NOMO-1 treated with DMSO at 0.1 percent for 48 hours (cell line): ENCODE measurements around the gene EXTL2.
"Not testable (repeated sequence)": the region's sequence is repeated elsewhere in the genome, so short reads cannot be mapped to it uniquely, and the experiment has no call there.

ENCODE experiments used
- DNase-seq: peaks from one replicate; lab custom pipeline; 2025; ENCODE audit not compliant: unreplicated experiment; lab: John Stamatoyannopoulos, UW

Gene EXTL2

DNA sequence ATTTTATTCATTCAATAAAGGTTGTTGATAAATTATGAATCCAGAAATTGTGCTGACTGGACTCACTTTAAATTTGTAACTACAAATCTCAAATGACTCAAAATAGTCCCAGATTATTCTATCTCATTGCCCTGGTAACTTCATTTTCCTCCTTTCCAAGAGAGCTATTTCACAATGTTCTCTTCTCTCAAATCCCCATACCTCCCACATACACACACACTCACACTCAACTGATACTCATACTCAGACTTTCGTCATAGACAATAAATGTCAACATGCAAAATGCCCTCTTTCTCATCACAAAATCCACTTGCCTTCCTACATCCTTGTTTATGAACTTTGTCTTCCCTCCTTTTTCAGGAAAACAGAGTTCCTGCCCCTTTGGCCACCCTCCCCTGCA lies 33.3 kb downstream of the EXTL2 start:
- no peak for DNase-seq

DNA sequence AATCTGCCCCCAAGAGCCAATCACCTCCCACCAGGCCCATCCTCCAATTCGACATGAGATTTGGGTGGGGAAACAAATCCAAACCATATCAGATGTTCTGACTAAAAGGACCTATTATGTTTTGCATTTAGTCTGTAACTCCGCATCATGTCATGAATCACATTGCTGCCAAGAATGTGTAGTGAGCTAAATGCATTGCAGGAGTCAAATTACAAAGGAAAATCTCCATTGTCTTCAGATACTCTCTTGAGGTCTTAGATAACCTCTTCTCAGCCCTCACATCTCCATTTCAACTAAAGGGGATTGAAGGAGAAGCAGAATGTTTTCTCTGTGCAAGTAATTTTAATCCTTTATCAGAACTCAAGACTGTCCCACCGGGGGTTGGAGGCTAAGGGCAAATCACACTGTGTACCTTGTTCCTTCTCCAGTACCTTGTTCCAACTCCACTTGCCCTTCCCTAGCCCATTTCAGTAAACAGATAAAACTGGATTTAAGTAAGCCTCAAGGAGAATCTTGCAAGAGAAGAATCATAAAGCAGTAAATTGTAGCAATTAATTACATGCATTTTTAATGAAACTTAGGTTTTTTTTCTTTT lies 34.1 kb downstream of the EXTL2 start:
- DNase-seq, result no peak

DNA sequence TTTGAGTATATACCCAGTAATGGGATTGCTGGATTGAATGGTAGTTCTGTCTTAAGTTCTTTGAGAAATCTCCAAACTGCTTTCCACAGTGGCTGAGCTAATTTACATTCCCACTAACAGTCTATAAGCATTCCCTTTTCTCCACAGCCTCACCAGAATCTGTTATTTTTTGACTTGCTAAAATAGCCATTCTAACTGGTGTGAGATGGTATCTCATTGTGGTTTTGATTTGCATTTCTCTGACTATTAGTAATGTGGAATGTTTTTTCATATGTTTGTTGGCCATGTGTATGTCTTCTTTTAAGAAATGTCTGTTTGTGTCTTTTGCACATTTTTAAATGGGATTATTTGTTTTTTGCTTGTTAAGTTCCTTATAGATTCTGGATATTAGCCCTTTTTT lies 39.5 kb downstream of the EXTL2 start:
- not testable (repeated sequence) for DNase-seq

DNA sequence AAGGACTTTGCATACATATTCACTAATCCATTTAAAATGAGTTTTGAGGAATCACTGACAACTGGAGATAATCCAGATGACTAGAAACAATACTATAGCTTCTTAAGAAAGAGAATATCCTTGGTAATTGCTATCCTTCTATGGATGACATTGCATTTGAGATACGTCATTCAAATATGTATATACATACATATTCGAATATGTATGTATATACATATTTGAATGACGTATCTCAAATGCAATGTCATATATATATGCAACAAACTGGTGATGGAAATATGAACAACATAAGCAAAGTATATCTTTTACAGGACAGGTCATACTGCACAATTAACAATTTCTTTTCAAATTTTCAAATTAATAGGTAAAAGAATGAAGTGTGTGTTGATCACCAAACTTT lies 41.7 kb downstream of the EXTL2 start:
- no peak for DNase-seq

GRCh38 chr1:100851726-100852125 lies 42.9 kb downstream of the EXTL2 start:
- no peak for DNase-seq

DNA sequence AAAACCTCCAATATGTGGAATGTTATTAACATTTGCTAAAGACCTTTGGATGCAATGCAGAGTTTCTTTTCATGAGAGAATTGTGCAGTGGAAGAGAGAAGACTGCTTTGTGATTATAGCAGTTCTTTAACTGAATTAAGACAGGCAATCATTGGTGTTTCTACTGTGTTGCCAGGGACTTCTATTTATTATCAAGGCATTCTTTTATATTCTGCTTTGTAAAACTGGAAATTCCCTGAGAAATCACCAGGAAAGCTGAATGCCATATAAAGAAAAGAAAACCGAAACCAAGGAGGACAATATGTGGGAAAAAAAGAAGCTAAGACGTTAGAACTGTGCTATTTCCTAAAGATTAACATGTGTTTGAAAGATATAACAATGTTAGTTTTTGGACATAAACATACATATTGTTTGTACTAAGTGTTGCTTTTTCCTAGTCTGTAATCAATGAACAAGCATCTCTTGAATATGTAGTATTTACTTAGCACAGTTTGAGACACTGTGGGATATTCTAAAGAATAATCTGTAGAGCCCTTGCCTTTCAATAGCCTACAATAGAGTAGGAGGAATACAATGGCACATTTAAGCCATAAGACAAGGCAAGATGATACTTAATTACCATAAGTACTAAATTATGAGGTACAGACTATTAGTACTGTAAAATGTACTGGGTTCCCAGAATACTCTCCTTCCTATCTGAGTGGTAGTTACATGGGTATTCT lies 47.1 kb downstream of the EXTL2 start:
- DNase-seq, result no peak

DNA sequence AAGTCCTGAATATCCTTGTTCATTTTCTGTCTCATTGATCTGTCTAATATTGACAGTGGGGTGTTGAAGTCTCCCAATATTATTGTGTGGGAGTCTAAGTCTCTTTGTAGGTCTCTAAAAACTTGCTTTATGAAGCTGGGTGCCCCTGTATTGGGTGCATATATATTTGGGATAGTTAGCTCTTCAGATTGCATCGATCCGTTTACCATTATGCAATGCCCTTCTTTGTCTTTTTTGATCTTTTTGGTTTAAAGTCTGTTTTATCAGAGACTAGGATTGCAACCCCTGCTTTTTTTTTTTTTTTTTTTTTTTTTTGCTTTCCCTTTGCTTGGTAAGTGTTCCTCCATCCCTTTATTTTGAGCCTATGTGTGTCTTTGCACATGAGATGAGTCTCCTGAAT lies 51.5 kb downstream of the EXTL2 start:
- DNase-seq, result not testable (repeated sequence)

- no peak for DNase-seq
Measured at GRCh38 chr1:100835866-100836842, 58.5 kb downstream of the EXTL2 start.

DNA sequence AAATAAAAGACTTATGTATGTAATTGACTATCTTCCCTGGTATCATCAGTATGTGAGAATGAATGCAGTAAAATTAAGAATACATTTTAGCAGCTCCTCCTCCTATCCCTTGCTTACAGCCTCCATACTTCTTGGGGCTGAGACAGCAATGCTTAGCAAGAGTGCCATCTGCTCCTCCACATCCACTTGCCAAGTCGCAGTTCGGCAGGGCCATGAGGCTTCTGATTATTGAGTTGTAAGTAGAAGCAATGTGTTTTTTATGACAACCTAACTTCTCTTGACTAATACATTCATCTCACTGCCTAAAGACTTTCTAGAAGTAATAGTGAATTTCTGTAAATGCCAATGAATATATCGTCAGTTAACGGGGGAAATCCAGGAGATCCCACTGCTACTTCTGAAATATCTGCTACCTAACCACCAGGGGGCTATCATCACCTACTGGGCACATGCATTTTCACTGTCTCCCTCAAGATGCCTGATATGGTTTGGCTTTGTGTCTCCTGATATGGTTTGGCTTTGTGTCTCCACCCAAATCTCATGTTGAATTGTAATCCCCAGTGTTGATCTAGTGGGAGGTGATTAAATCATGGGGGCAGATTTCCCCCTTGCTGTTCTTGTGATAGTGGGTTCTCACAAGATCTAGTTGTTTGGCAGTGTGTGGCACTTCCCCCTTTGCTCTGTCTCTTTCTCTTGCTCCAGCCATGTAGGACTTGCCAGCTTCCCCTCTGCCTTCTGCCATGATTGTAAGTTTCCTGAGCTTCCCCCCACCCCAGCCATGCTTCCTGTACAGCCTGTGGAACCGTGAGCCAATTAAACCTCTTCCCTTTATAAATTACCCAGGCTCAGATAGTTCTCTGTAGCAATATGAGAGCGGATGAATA lies 59.6 kb downstream of the EXTL2 start:
- no peak for DNase-seq

GRCh38 chr1:100832694-100833428 lies 61.8 kb downstream of the EXTL2 start:
- no peak for DNase-seq

DNA sequence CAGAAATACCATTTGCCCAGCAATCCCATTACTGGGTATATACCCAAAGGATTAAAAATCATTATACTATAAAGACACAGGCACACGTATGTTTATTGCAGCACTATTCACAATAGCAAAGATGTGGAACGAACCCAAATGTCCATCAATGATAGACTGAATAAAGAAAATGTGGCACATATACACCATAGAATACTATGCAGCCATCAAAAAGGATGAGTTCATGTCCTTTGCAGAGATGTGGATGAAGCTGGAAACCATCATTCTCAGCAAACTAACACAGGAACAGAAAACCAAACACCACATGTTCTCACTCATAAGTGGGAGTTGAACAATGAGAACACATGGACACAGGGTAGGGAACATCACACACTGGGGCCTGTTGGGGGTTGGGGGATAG lies 69.0 kb downstream of the EXTL2 start:
- DNase-seq, result not testable (repeated sequence)
